Natural killer cell (primary cell): ENCODE data around the gene FAF1. TPM values are rescaled to one million over a fixed set of nuclear protein-coding genes. Genes with fewer than 3 reads are reported as not detected.

Experiments used
- ATAC-seq, 3 donors: fragments of 150-1000 bp in 2 of 3; fragments of 200-7000 bp in 1 of 3; cut with Tn5 transposase; 1 replicate in 1 of 3; 2 replicates in 2 of 3; pipeline ENCODE4 v1.10.0; 2021; ENCODE audit warnings: mild to moderate bottlenecking in 2 of 3, moderate library complexity in 2 of 3
- DNase-seq, 2 donors: peaks; one replicate each; pipeline versions ENCODE4 v3.0.0 to v3.0.0-alpha.2; 2013 to 2021; ENCODE audit warnings: mixed read lengths in 1 of 2
- H3K27ac ChIP-seq: one replicate; pipeline ENCODE4 v1.5.1; 2013; ENCODE audit warnings: mild to moderate bottlenecking, low read length
- H3K27me3 ChIP-seq: one replicate; pipeline ENCODE4 v1.6.1; 2013; ENCODE audit warnings: low read length; ENCODE audit not compliant: control insufficient read depth, insufficient read depth
- H3K36me3 ChIP-seq: one replicate; pipeline ENCODE4 v1.6.1; 2013; ENCODE audit warnings: low read length; ENCODE audit not compliant: control insufficient read depth, insufficient read depth
- H3K4me1 ChIP-seq: one replicate; pipeline ENCODE4 v1.6.1; 2013; ENCODE audit warnings: low read length; ENCODE audit not compliant: control insufficient read depth, insufficient read depth
- H3K4me3 ChIP-seq: one replicate; pipeline ENCODE4 v1.5.1; 2013; ENCODE audit warnings: low read length
- H3K9me3 ChIP-seq: one replicate; pipeline ENCODE4 v1.6.1; 2013; ENCODE audit warnings: low read length; ENCODE audit not compliant: control insufficient read depth, insufficient read depth
- H3K27ac Mint-ChIP-seq, 2 donors: one replicate each; pipeline ENCODE4 v1.8.0; 2022; ENCODE audit warnings: mild to moderate bottlenecking in 2 of 2, mixed read lengths in 2 of 2, moderate library complexity in 1 of 2
- H3K27me3 Mint-ChIP-seq, 2 donors: one replicate each; pipeline ENCODE4 v1.8.0; 2022; ENCODE audit warnings: low read depth in 2 of 2, mixed read lengths in 2 of 2
- H3K36me3 Mint-ChIP-seq: one replicate; pipeline ENCODE4 v1.8.0; 2022; ENCODE audit warnings: mixed read lengths
- H3K4me1 Mint-ChIP-seq, 2 donors: one replicate each; pipeline ENCODE4 v1.8.0; 2022; ENCODE audit warnings: mixed read lengths in 2 of 2
- H3K4me3 Mint-ChIP-seq: one replicate; pipeline ENCODE4 v1.8.0; 2022; ENCODE audit warnings: mild to moderate bottlenecking, moderate library complexity, mixed read lengths
- H3K9me3 Mint-ChIP-seq, 2 donors: one replicate each; pipeline ENCODE4 v1.8.0; 2022; ENCODE audit warnings: mixed read lengths in 2 of 2
- WGBS: methylation state at CpG from one replicate; pipeline ENCODE4 v1.1.7; 2013; ENCODE audit warnings: missing lambda C conversion rate; ENCODE audit not compliant: insufficient coverage; 5-methylcytosine and 5-hydroxymethylcytosine counted together
- intact Hi-C: fragments of 100-400 bp; cut with micrococcal nuclease; formaldehyde crosslinking; loops from one replicate; pipeline ENCODE4 v1.14.2; 2022
- total RNA-seq, 4 donors: library from RNA; stranded (reverse); fragments of 120-200 nt in 1 of 4; gene quantifications; one replicate each; pipeline versions ENCODE4 v1.2.3 to v1.2.4, GENCODE V29; 2013 to 2022
- TF ChIP-seq, protein P1 (sequence below): fragments of 200-600 bp; IDR thresholded peaks from one replicate; pipeline ENCODE4 v1.8.0; 2022; ENCODE audit warnings: antibody characterized with exemption

Gene FAF1
- total RNA-seq, 3 donors from 2014 or later (not counting 1 experiment from before 2014, with no cell fraction given): 56.8 to 59.7 (median 57.2) TPM

DNA sequence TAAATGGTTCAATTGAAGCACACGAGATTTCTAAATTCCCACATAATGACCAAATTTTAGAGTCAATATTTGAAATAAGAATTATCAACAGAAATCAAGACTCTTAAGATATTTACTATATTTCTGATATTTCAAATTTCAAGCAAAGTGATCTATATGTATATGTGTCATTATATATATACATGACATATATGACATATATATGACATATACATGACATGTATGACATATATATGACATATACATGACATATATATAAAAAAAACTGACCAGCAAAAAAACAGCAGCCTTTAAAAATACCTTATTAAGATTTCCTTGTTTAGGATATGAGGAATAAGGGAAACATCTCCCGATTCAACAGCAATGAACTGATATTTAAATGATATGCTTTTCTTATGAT lies 266.2 kb downstream of the FAF1 start:
- no peaks in the 10 kb centered on the region for H3K4me1 ChIP-seq
- Mint-ChIP-seq H3K36me3 (no peaks in the 10 kb centered on the region), H3K27ac (no peak overlapping the region), H3K4me3 (no peak overlapping the region), H3K27me3 (no peaks in the 10 kb centered on the region), H3K9me3 (no peaks in the 10 kb centered on the region), H3K4me1 (peaks cover 5 to 10% of the 10 kb centered on the region in 2 donors)
- H3K27ac ChIP-seq: no peak overlapping the region
- WGBS: 100% methylated on average over 1 of the region's 2 CpGs
- H3K27me3 ChIP-seq: no peaks in the 10 kb centered on the region
- intact Hi-C loops: no loop called here
- no peaks in the 10 kb centered on the region for H3K9me3 ChIP-seq
- no peak overlapping the region for H3K4me3 ChIP-seq
- no peaks in the 10 kb centered on the region for H3K36me3 ChIP-seq
- no peak for DNase-seq
- TF ChIP-seq, protein P1, sequence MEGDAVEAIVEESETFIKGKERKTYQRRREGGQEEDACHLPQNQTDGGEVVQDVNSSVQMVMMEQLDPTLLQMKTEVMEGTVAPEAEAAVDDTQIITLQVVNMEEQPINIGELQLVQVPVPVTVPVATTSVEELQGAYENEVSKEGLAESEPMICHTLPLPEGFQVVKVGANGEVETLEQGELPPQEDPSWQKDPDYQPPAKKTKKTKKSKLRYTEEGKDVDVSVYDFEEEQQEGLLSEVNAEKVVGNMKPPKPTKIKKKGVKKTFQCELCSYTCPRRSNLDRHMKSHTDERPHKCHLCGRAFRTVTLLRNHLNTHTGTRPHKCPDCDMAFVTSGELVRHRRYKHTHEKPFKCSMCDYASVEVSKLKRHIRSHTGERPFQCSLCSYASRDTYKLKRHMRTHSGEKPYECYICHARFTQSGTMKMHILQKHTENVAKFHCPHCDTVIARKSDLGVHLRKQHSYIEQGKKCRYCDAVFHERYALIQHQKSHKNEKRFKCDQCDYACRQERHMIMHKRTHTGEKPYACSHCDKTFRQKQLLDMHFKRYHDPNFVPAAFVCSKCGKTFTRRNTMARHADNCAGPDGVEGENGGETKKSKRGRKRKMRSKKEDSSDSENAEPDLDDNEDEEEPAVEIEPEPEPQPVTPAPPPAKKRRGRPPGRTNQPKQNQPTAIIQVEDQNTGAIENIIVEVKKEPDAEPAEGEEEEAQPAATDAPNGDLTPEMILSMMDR: no peak
- no peak for ATAC-seq

DNA sequence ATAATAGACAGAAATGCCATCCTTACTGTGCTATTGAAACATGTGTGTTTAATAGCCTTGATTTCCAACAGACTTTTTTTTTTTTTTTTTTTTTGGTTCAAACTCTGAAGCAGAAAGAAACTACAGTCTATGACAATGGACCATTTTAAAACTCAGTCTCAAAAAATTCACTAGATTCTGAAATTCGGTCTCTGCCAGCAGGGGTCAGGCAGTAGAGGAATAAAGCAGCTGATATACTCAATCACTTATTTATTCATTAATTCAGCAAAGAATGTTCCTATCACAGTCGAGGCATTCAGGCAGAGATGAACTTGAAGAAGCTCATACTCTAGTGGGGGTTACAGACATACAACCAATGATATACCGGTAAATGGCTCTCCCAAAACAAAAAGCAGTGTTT lies 275.9 kb downstream of the FAF1 start:
- H3K9me3 Mint-ChIP-seq: no peaks in the 10 kb centered on the region
- H3K27ac Mint-ChIP-seq: no peak overlapping the region
- Histone ChIP-seq H3K27me3 (no peaks in the 10 kb centered on the region), H3K36me3 (no peaks in the 10 kb centered on the region), H3K4me3 (no peak overlapping the region), H3K9me3 (no peaks in the 10 kb centered on the region), H3K4me1 (no peaks in the 10 kb centered on the region), H3K27ac (no peak overlapping the region)
- no peak for DNase-seq
- H3K27me3 Mint-ChIP-seq: no peaks in the 10 kb centered on the region
- H3K4me3 Mint-ChIP-seq: no peak overlapping the region
- TF ChIP-seq, protein P1: no peak
- intact Hi-C loops: no loop called here
- WGBS: 97% methylated on average over 3 of the region's 3 CpGs
- H3K4me1 Mint-ChIP-seq: no peaks in the 10 kb centered on the region
- H3K36me3 Mint-ChIP-seq: no peaks in the 10 kb centered on the region
- ATAC-seq: no peak

DNA sequence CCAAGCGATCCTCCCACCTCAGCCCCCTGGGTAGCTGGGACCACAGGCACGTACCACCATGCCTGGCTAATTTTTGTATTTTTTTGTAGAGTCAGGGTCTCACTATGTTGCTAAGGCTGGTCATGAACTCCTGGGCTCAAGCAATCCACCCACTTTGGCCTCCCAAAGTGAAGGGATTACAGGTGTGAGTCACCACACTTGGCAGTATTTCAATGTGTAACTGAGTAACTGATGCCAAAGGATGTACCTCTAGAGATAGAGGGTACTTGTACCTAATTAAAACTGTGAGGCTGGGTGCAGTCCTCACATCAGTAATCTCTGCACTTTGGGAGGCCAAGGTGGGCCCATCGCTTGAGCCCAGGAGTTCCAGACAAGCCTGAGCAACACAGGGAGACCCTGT lies 278.1 kb downstream of the FAF1 start:
- Mint-ChIP-seq H3K27ac (no peak overlapping the region), H3K4me1 (no peaks in the 10 kb centered on the region), H3K36me3 (no peaks in the 10 kb centered on the region), H3K4me3 (no peak overlapping the region), H3K27me3 (no peaks in the 10 kb centered on the region), H3K9me3 (no peaks in the 10 kb centered on the region)
- intact Hi-C loops: no loop called here
- H3K4me3 ChIP-seq: no peak overlapping the region
- no peak overlapping the region for H3K27ac ChIP-seq
- no peak for DNase-seq
- no peaks in the 10 kb centered on the region for H3K4me1 ChIP-seq
- 97% methylated on average over 3 of the region's 3 CpGs for WGBS
- H3K36me3 ChIP-seq: no peaks in the 10 kb centered on the region
- no peaks in the 10 kb centered on the region for H3K27me3 ChIP-seq
- TF ChIP-seq, protein P1: no peak
- ATAC-seq: no peak
- H3K9me3 ChIP-seq: no peaks in the 10 kb centered on the region

DNA sequence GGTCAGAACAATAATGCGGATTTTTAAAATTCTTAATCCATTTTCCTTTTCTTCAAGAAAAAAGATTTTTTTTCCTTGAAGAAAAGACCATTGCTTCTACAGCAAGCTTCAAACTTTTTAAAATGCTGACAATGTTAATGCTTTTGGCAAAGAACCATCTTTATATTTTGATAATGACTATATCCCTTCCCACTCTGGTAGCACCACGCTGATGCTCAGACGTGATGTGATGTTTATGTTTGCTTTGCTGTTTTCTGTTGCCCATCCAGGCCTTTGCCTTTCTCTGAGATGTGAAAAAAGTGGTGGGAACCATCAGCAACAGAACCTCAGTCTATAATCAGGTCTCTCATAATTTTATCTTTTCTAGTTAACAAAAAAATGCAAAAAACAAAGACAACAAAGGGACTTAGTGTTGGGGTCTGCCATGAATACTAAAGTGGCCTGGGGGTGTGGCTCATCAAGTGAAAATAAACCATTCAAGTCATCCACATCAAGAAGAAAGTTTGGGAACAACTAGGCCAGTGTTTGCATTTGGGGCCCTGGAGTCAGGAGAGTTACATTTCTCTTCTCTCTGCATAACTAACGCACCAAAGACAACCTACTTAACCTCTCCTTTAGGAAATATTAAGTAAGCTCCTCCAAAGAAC lies 292.2 kb downstream of the FAF1 start:
- H3K27ac Mint-ChIP-seq: no peak overlapping the region
- Histone ChIP-seq H3K4me1 (no peaks in the 10 kb centered on the region), H3K36me3 (no peaks in the 10 kb centered on the region), H3K27ac (no peak overlapping the region), H3K9me3 (no peaks in the 10 kb centered on the region), H3K4me3 (no peak overlapping the region), H3K27me3 (no peaks in the 10 kb centered on the region)
- WGBS: 100% methylated on average over 2 of the region's 4 CpGs
- TF ChIP-seq, protein P1: no peak
- H3K4me1 Mint-ChIP-seq: peaks cover 0 to 5% of the 10 kb centered on the region in 2 donors
- intact Hi-C loops: no loop called here
- H3K9me3 Mint-ChIP-seq: no peaks in the 10 kb centered on the region
- H3K4me3 Mint-ChIP-seq: no peak overlapping the region
- H3K36me3 Mint-ChIP-seq: no peaks in the 10 kb centered on the region
- no peak for ATAC-seq
- DNase-seq: no peak
- no peaks in the 10 kb centered on the region for H3K27me3 Mint-ChIP-seq
